Measurements from ENCODE around the gene SLC27A5. TPM values are rescaled to one million over a fixed set of nuclear protein-coding genes. Genes with fewer than 3 reads are reported as not detected.

Gene SLC27A5
- total and polyA plus RNA-seq, 2 of the 13 experiments (the other 11 are each of a cell fraction or from before 2014, with no cell fraction given) = 30.3 to 40.2 TPM

DNA sequence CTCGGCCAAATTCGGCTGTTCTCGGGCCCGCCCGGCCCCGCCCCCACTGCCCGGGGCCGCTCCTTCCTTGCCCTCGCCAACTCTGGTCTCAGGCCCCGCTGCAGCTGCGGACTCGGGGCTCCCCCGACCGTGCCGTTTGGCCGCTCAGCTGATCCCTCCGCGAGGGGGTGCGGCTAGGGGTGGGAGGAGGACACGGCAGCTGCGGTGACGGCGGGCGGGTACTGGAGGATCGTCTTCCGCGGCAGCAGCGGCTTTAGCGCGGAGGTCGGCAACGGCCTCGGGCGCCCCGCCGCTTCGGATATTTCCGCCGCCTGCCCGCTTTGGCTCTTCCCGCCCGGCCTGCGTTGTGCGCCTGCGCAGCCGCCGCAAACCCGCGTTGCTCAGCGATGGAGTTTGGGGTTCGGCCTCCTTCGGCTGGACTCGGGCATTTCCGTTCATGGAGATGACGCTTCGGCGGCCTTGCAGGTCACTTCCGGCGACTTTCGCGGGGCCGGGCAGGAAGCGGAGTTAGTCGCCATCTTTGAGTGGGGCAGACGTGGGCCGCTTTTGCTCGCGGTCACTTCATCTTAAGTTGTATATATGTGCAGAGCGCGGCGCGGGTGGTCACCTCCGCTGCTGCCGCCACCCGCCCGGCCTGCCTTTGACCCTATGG, 47.0 kb upstream of the SLC27A5 start (continued):
- TF ChIP-seq, protein P1, sequence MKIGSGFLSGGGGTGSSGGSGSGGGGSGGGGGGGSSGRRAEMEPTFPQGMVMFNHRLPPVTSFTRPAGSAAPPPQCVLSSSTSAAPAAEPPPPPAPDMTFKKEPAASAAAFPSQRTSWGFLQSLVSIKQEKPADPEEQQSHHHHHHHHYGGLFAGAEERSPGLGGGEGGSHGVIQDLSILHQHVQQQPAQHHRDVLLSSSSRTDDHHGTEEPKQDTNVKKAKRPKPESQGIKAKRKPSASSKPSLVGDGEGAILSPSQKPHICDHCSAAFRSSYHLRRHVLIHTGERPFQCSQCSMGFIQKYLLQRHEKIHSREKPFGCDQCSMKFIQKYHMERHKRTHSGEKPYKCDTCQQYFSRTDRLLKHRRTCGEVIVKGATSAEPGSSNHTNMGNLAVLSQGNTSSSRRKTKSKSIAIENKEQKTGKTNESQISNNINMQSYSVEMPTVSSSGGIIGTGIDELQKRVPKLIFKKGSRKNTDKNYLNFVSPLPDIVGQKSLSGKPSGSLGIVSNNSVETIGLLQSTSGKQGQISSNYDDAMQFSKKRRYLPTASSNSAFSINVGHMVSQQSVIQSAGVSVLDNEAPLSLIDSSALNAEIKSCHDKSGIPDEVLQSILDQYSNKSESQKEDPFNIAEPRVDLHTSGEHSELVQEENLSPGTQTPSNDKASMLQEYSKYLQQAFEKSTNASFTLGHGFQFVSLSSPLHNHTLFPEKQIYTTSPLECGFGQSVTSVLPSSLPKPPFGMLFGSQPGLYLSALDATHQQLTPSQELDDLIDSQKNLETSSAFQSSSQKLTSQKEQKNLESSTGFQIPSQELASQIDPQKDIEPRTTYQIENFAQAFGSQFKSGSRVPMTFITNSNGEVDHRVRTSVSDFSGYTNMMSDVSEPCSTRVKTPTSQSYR (CRISPR knock-in tag; IDR thresholded peaks at IDR 0.05; ENCODE audit: borderline replicate concordance) = peak; percentile 67; the same call in 1 of the 2 replicates
- TF ChIP-seq, protein P2, sequence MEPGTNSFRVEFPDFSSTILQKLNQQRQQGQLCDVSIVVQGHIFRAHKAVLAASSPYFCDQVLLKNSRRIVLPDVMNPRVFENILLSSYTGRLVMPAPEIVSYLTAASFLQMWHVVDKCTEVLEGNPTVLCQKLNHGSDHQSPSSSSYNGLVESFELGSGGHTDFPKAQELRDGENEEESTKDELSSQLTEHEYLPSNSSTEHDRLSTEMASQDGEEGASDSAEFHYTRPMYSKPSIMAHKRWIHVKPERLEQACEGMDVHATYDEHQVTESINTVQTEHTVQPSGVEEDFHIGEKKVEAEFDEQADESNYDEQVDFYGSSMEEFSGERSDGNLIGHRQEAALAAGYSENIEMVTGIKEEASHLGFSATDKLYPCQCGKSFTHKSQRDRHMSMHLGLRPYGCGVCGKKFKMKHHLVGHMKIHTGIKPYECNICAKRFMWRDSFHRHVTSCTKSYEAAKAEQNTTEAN (CRISPR knock-in tag; conservative IDR thresholded peaks at IDR 0.05) = peak; percentile 67
- TF ChIP-seq ZBTB1 (CRISPR knock-in tag; IDR thresholded peaks at IDR 0.05; ENCODE audit: borderline replicate concordance) (no peak), CHD4 (IDR thresholded peaks at IDR 0.05; ENCODE audit: borderline replicate concordance, low read length) (no peak), ARID2 (CRISPR knock-in tag; IDR thresholded peaks at IDR 0.05; ENCODE audit: borderline replicate concordance) (no peak), SRSF1 (optimal IDR thresholded peaks at IDR 0.05; ENCODE audit: low read depth, low read length) (no peak), ZSCAN30 (CRISPR knock-in tag; IDR thresholded peaks at IDR 0.05) (peak; percentile 86), ERF (CRISPR knock-in tag; IDR thresholded peaks at IDR 0.05) (no peak; the same call in 1 of the 2 replicates), TEAD3 (CRISPR knock-in tag; optimal IDR thresholded peaks at IDR 0.05; ENCODE audit: borderline replicate concordance) (no peak)
- TF ChIP-seq, protein P3, sequence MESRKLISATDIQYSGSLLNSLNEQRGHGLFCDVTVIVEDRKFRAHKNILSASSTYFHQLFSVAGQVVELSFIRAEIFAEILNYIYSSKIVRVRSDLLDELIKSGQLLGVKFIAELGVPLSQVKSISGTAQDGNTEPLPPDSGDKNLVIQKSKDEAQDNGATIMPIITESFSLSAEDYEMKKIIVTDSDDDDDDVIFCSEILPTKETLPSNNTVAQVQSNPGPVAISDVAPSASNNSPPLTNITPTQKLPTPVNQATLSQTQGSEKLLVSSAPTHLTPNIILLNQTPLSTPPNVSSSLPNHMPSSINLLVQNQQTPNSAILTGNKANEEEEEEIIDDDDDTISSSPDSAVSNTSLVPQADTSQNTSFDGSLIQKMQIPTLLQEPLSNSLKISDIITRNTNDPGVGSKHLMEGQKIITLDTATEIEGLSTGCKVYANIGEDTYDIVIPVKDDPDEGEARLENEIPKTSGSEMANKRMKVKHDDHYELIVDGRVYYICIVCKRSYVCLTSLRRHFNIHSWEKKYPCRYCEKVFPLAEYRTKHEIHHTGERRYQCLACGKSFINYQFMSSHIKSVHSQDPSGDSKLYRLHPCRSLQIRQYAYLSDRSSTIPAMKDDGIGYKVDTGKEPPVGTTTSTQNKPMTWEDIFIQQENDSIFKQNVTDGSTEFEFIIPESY (CRISPR knock-in tag; IDR thresholded peaks at IDR 0.05) = no peak
- TF ChIP-seq, protein P4, sequence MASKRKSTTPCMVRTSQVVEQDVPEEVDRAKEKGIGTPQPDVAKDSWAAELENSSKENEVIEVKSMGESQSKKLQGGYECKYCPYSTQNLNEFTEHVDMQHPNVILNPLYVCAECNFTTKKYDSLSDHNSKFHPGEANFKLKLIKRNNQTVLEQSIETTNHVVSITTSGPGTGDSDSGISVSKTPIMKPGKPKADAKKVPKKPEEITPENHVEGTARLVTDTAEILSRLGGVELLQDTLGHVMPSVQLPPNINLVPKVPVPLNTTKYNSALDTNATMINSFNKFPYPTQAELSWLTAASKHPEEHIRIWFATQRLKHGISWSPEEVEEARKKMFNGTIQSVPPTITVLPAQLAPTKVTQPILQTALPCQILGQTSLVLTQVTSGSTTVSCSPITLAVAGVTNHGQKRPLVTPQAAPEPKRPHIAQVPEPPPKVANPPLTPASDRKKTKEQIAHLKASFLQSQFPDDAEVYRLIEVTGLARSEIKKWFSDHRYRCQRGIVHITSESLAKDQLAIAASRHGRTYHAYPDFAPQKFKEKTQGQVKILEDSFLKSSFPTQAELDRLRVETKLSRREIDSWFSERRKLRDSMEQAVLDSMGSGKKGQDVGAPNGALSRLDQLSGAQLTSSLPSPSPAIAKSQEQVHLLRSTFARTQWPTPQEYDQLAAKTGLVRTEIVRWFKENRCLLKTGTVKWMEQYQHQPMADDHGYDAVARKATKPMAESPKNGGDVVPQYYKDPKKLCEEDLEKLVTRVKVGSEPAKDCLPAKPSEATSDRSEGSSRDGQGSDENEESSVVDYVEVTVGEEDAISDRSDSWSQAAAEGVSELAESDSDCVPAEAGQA (IDR thresholded peaks at IDR 0.05; ENCODE audit: low read depth) = peak; percentile 96
- TF ChIP-seq, protein P4 (CRISPR knock-in tag; IDR thresholded peaks at IDR 0.05; ENCODE audit: borderline replicate concordance) = peak; percentile 74; the same call in 1 of the 2 replicates
- TF ChIP-seq, protein P5, sequence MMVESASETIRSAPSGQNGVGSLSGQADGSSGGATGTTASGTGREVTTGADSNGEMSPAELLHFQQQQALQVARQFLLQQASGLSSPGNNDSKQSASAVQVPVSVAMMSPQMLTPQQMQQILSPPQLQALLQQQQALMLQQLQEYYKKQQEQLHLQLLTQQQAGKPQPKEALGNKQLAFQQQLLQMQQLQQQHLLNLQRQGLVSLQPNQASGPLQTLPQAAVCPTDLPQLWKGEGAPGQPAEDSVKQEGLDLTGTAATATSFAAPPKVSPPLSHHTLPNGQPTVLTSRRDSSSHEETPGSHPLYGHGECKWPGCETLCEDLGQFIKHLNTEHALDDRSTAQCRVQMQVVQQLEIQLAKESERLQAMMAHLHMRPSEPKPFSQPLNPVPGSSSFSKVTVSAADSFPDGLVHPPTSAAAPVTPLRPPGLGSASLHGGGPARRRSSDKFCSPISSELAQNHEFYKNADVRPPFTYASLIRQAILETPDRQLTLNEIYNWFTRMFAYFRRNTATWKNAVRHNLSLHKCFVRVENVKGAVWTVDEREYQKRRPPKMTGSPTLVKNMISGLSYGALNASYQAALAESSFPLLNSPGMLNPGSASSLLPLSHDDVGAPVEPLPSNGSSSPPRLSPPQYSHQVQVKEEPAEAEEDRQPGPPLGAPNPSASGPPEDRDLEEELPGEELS (CRISPR knock-in tag; IDR thresholded peaks at IDR 0.05) = peak; percentile 54

Measured in HepG2 (cell line).